Measurements from ENCODE around the gene SAFB.

DNA sequence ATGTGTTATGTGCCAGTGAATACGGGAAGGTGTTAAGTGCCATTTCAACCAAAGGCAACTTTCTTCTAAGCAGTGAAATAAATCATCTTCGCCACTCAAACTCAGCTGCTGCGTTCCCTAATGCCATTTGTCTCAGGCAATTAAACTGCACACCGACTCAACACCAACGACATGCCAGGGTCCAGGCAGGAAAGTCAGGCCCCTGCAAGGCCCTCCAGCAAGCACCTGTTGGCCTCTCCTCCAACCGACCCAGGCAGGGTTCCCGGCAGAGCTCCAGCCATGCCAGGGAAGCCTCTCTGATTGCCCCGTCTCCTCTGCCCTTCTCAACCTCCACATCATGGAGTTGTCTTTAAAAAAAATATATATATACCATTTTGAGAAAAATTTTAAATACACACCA, 22.1 kb upstream of the SAFB start:
- TF ChIP-seq CTCF (IDR thresholded peaks at IDR 0.05) (no peak), POLR2AphosphoS5 (IDR thresholded peaks at IDR 0.05) (no peak), EP300 (IDR thresholded peaks at IDR 0.05) (no peak)
